Muscle layer of colon (tissue), 2 donors: ENCODE data around the gene TOPORS.

Source experiments
- H3K27ac ChIP-seq: one replicate; pipeline ENCODE4 v1.7.0; 2013; ENCODE audit warnings: low read depth, mild to moderate bottlenecking, low read length, moderate library complexity
- H3K27me3 ChIP-seq, 2 donors: one replicate each; pipeline ENCODE4 v1.7.0; 2013; ENCODE audit warnings: low read length in 2 of 2, mild to moderate bottlenecking in 2 of 2; ENCODE audit not compliant: insufficient read depth in 2 of 2, control insufficient read depth in 1 of 2
- H3K36me3 ChIP-seq: one replicate; pipeline ENCODE4 v1.7.0; 2013; ENCODE audit warnings: mild to moderate bottlenecking, low read length; ENCODE audit not compliant: insufficient read depth
- H3K4me1 ChIP-seq: one replicate; pipeline ENCODE4 v1.7.0; 2013; ENCODE audit warnings: mild to moderate bottlenecking, low read length; ENCODE audit not compliant: insufficient read depth
- H3K4me3 ChIP-seq, 2 donors: one replicate each; pipeline ENCODE4 v1.7.0; 2013; ENCODE audit warnings: low read length in 2 of 2, low read depth in 1 of 2, mild to moderate bottlenecking in 1 of 2, moderate library complexity in 1 of 2
- H3K9ac ChIP-seq: one replicate; pipeline ENCODE4 v1.7.0; 2013; ENCODE audit warnings: low read length
- H3K9me3 ChIP-seq: one replicate; pipeline ENCODE4 v1.7.0; 2013; ENCODE audit warnings: mild to moderate bottlenecking, low read length
- donor health status: abdominal sarcoma.
- donor health status: Adenocarcinoma of cecum.

TOPORS gene

GRCh38 chr9:32579706-32580331 lies 27.4 kb upstream of the TOPORS start:
- H3K27me3 ChIP-seq = no peaks in the 10 kb centered on the region
- no peak overlapping the region for H3K27ac ChIP-seq
- H3K9ac ChIP-seq = no peak overlapping the region
- H3K4me1 ChIP-seq = peaks cover 4% of the 10 kb centered on the region
- H3K9me3 ChIP-seq = no peaks in the 10 kb centered on the region
- no peaks in the 10 kb centered on the region for H3K36me3 ChIP-seq
- peak overlapping the region in 1 of 2 donors; percentile 23 for H3K4me3 ChIP-seq

- no peak overlapping the region for H3K9ac ChIP-seq
- no peak overlapping the region for H3K27ac ChIP-seq
- no peaks in the 10 kb centered on the region for H3K36me3 ChIP-seq
- H3K9me3 ChIP-seq = no peaks in the 10 kb centered on the region
- H3K27me3 ChIP-seq = no peaks in the 10 kb centered on the region
- H3K4me3 ChIP-seq = peak overlapping the region in 1 of 2 donors; percentile 23
- peaks cover 4% of the 10 kb centered on the region for H3K4me1 ChIP-seq
Observed at GRCh38 chr9:32578976-32579375, 26.6 kb upstream of the TOPORS start.

DNA sequence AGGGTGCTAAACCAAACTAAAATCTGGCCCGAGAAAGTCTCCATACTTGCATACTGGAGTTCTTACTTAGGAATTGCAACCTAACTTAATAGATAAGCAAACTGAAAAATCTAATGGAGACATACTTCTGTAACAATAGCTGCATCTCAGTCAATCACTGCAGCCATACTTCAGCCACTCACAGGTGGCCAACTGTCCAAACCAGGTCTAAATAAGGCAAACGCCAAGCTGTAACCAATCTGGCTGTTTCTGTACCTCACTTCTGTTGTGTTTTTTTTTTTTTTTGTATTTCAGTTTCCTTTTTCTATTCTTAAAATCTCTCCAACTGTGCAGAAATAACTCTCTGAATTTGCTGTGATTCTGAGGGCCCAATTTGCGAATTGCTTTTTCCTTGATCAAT lies 24.9 kb upstream of the TOPORS start:
- no peaks in the 10 kb centered on the region for H3K9me3 ChIP-seq
- H3K4me3 ChIP-seq = no peak overlapping the region
- H3K27ac ChIP-seq = no peak overlapping the region
- no peaks in the 10 kb centered on the region for H3K36me3 ChIP-seq
- peaks cover 4% of the 10 kb centered on the region for H3K4me1 ChIP-seq
- H3K27me3 ChIP-seq = no peaks in the 10 kb centered on the region
- no peak overlapping the region for H3K9ac ChIP-seq

DNA sequence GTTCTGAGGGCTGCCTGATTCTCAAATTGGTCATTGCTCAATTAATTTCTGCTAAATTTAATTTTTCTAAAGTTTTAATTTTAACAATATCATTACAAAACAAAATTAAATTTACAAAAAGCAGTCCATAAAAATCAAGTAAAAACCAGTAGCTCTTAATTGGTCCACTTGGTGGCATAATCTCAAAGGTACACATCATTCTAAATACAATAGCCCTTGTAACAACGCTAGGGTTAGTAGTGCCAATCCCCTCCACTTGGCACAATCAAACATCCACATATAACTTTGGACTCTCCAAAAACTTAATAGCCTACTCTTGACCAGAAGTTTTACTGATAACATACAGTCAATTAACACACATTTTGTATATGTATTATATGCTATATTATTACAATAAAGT lies 22.5 kb upstream of the TOPORS start:
- H3K27ac ChIP-seq = no peak overlapping the region
- H3K36me3 ChIP-seq = no peaks in the 10 kb centered on the region
- H3K4me1 ChIP-seq = peaks cover 14% of the 10 kb centered on the region
- no peak overlapping the region for H3K4me3 ChIP-seq
- no peak overlapping the region for H3K9ac ChIP-seq
- H3K9me3 ChIP-seq = no peaks in the 10 kb centered on the region
- H3K27me3 ChIP-seq = no peaks in the 10 kb centered on the region

- H3K27me3 ChIP-seq = no peaks in the 10 kb centered on the region
- H3K9me3 ChIP-seq = no peaks in the 10 kb centered on the region
- no peak overlapping the region for H3K27ac ChIP-seq
- peaks cover 10% of the 10 kb centered on the region for H3K4me1 ChIP-seq
- H3K36me3 ChIP-seq = no peaks in the 10 kb centered on the region
- peak overlapping the region in 1 of 2 donors; percentile 96 for H3K4me3 ChIP-seq
- H3K9ac ChIP-seq = no peak overlapping the region
Observed at GRCh38 chr9:32573821-32574220, 21.4 kb upstream of the TOPORS start.

DNA sequence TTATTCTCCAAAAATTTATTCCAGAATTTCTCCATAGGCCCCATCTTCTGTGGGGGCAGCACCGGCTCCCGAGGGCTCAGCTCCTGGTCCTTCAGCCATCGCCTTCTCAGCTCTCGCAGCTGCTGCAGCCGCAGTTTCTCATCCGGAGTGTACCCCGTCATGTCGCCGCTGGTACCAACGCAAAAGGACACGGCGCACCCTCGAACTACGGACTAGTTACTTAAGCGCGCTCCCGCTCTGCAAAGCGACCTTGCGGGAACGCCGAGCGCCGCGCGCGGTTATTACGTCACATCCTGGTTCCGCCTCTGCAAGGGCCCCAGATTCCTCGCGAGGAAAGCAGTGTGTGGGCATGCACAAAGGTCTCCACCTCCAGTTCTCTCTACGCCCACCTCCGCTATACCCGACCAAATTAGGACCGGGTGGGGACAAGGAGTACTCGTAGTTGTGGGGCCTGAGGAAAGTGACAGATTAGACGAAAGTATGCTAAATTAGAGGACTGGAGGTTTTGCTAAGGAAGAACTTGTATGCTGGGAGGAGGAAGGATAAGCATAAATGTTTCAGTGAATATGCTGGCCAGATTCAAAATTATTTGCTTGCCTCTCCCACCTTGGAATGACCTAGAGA lies 20.6 kb upstream of the TOPORS start, which contains the start of gene NDUFB6:
NDUFB6 (minus strand) TSS at position 260 of the 624 bp plus-strand sequence; CDS start at position 161, 99 bp downstream.
- peak within 1 kb of the TSS; percentile 93 for H3K9ac ChIP-seq
- peak within 1 kb of the TSS; percentile 95 for H3K27ac ChIP-seq
- H3K4me3 ChIP-seq = peak within 1 kb of the TSS; percentile 96 to 97
- peaks cover 3% of the 10 kb centered on the region for H3K36me3 ChIP-seq
- no peaks in the 10 kb centered on the region for H3K27me3 ChIP-seq
- H3K9me3 ChIP-seq = no peaks in the 10 kb centered on the region
- peaks cover 10% of the 10 kb centered on the region for H3K4me1 ChIP-seq

DNA sequence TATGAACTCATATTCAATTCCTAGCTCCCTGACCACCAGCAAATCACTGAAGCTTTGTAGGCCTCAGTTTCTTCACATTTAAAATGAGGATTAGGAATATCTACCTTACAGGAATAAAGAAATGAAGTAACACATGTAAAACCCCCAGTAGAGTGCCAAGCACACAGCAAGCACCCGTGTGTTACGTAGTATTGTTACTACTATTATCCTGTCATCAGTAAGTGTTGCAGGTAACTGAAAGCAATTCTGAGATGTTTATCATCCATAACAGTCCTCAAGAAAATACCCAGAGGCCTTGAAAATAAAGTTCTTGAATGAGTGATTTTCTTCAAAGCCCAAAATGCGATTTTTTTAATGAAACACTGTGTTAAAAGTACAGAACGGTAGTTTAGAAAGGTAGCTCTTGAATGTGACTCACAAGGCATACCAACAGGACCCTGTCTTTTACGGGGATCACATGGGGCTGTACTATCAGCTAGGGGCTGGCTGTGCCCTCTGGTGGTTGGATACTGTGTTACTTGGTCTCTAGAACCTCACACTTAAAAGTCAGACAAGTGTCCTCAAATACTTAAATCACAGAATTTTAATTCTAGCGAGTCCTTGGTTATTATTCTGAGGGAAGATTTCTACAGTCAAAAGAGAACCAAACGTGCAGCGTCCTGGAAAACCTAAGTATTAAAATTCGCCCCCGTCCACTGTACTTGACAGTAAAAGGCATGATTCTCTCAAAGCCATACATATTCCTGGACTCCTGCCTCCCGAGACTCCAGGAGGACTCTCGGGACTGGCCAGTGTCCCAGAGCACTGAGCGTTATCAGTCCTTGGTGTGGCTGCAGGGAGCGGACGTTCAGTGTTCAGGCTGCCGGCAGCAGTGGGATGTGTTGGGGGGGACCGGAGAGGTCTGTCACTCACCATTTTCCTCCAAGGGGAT lies 19.8 kb upstream of the TOPORS start:
- H3K9me3 ChIP-seq = no peaks in the 10 kb centered on the region
- peak overlapping the region; percentile 95 for H3K27ac ChIP-seq
- peaks cover 10% of the 10 kb centered on the region for H3K4me1 ChIP-seq
- no peaks in the 10 kb centered on the region for H3K27me3 ChIP-seq
- H3K9ac ChIP-seq = peak overlapping the region; percentile 93
- H3K36me3 ChIP-seq = peaks cover 9% of the 10 kb centered on the region
- H3K4me3 ChIP-seq = peak overlapping the region; percentile 96 to 97

DNA sequence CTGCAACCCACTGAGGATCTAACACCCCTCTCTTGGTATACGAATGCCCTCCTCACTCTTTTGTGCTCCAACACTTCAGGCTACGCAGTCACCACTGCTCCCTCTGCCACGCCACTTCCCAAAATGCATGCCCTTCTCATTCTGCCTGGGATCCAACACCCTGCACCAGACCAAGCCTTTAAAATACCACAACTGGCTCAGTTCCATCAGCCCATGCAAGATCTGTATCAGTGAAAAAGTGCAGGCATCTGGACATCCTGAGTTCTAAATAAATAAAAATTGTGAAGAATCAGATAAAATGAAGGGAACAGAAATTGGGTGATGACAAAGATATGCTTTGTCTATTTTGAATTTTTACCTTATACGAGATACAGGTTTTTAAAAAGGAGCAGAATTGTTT lies 17.9 kb upstream of the TOPORS start:
- no peak overlapping the region for H3K4me3 ChIP-seq
- H3K27ac ChIP-seq = no peak overlapping the region

GRCh38 chr9:32566770-32567169 lies 14.4 kb upstream of the TOPORS start:
- Histone ChIP-seq H3K27ac (no peak overlapping the region), H3K9me3 (no peaks in the 10 kb centered on the region), H3K36me3 (peaks cover 33% of the 10 kb centered on the region), H3K4me3 (no peak overlapping the region), H3K4me1 (peaks cover 5% of the 10 kb centered on the region), H3K27me3 (no peaks in the 10 kb centered on the region), H3K9ac (no peak overlapping the region)

More for the DNA sequence above, 17.9 kb upstream of the TOPORS start:
- H3K9me3 ChIP-seq = no peaks in the 10 kb centered on the region
- H3K27me3 ChIP-seq = no peaks in the 10 kb centered on the region
- H3K4me1 ChIP-seq = peaks cover 10% of the 10 kb centered on the region
- H3K9ac ChIP-seq = no peak overlapping the region
- peaks cover 25% of the 10 kb centered on the region for H3K36me3 ChIP-seq

DNA sequence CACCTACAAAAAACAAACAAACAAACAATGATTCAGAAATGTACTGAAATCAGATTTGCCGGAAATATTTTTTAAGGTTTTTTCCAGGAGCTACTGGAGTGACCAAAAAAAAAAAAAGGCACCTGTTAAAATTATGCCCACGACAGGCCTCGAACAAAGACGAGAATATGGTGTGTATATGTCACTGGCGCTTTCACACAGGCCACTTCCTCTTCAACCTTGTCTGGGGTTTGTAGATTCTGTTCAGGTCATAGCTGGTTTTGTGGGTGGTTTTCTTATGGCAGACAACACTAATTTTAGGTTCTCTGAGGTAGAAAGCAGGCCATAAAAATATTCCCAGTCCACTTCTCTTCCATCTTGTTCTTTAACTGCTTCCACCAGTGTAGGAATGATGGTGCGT lies 13.6 kb upstream of the TOPORS start:
- Histone ChIP-seq H3K4me1 (no peaks in the 10 kb centered on the region), H3K4me3 (no peak overlapping the region), H3K9ac (no peak overlapping the region), H3K27ac (no peak overlapping the region), H3K9me3 (no peaks in the 10 kb centered on the region), H3K27me3 (no peaks in the 10 kb centered on the region), H3K36me3 (peaks cover 33% of the 10 kb centered on the region)

DNA sequence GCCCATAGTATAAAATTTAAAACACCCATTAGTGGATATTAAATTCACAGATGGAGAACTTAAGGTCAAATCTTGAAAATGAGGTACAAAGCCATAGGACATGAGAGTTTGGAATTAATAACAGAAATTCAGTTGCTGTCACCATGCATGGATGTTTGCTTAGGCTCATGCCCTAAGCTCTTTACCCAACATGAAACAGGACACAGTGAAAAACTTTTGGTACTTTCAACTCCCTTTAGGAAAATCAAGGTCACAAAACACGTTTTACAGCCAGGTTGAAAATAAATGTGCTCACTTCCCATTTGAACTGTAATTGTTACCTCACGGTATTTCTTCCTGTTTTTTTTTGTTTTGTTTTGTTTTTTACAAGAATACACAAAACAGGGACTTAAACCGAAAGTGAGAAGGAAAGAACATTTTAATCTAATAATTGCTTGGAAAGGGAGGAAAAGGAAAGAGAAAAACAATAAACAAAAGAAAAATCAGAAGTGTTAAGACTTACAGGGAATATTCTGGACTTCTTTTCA lies 6.1 kb upstream of the TOPORS start:
- Histone ChIP-seq H3K36me3 (peaks cover 5% of the 10 kb centered on the region), H3K9me3 (no peaks in the 10 kb centered on the region), H3K4me1 (no peaks in the 10 kb centered on the region), H3K27ac (no peak overlapping the region), H3K4me3 (no peak overlapping the region), H3K9ac (no peak overlapping the region), H3K27me3 (no peaks in the 10 kb centered on the region)
